SK-N-MC (cell line): ENCODE measurements around the gene VEPH1.

Experiments used
- EZH2 ChIP-seq: fragments of 200-600 bp; sonication (generic); IDR thresholded peaks from one replicate; pipeline ENCODE4 v1.6.1; 2017; ENCODE audit warnings: antibody characterized with exemption
- FOXP2 ChIP-seq: optimal IDR thresholded peaks from 2 replicates; pipeline ENCODE3; 2011; ENCODE audit warnings: mild to moderate bottlenecking, moderate library complexity; ENCODE audit not compliant: insufficient read depth; ENCODE audit errors: extremely low read length, control extremely low read depth

DNA sequence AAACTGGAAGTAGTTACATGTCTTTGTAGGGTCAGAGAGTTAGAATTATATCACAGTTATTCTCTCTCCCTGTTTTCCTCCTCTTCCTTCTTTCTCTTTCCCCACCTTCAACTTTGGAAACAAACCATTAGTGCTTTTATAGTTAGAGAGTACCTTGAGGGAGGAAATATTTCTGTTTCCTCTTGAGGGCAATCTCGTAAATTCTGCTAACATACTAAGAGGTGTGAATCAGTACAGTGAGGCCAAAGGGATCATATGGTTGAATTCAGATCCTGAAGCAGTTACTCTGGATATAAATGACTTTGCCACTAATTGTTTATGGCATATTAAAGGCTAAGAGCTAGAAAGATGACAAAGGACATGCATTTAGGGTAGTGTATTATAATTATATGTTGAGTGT is 283.0 kb downstream of the VEPH1 start:
- TF ChIP-seq EZH2 (no peak), FOXP2 (no peak)
